Activated CD8-positive, alpha-beta memory T cell treated with anti-CD3 and anti-CD28 coated beads, Interleukin-2, amount 50 U/mL, for 24 hours (primary cell): ENCODE results near the gene SPACA4.

Source experiments
- DNase-seq: peaks from one replicate; pipeline ENCODE4 v3.0.0-alpha.2; 2020; ENCODE audit errors: extremely low read depth

Gene SPACA4

DNA sequence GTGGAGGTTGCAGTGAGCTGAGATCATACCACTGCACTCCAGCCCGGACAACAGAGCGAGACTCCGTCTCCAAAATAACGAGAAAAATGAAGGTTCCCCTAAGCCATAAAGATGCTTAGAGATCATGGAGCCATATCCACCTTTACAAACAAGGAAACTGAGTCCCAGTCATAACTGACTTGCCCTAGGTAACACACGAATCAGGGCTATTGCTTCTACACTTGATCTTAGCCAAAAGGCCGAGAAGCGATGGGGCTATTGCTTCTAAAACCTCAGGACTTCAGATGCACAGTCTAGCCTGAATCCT lies 27.4 kb downstream of the SPACA4 start:
- no peak for DNase-seq

GRCh38 chr19:48634424-48635262 lies 28.1 kb downstream of the SPACA4 start:
- DNase-seq = peak; percentile 83

- no peak for DNase-seq
Observed at GRCh38 chr19:48635263-48635965, 28.9 kb downstream of the SPACA4 start.

DNA sequence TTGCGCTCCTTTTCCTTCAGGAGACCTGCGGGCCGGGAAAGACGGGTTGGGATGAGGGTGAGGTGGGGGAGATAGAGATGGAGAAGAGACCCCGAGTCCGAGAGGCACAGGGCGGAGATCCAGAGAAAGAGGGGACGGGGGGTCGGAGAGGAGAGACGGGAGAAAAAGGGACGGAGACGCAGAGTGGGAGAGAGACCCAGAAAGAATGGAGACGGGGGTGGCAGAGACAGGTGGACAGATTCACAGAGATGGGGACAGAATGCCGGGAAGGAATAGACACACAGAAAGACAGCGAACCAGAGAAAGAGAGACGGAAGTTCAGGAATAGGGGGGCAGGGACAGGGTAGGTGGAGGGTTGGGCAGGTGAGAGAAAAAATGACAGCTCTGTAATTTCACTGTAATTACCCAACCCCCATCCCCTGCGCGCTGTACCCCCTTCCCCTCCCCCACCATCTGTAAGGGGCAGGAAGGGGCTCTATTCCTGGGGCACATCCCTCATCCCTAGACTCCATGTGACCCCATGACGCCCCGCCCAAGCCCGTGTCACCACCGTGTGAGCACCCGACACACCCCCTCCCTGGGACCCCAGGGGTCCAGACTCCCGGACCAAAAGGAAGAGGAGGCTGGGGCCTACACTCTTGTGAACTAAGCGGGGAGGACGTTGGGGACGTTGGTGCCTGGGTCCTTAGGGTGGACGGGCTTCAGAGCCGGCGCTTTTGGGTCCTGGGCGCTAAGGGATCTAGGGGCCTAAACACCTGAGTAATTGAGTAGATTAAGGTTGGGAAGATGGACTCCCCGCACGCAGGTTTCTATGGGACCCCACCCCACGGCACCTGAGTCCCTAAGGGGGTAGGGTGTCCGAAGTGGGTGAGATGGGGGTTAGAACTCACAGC lies 29.7 kb downstream of the SPACA4 start:
- DNase-seq = no peak

DNA sequence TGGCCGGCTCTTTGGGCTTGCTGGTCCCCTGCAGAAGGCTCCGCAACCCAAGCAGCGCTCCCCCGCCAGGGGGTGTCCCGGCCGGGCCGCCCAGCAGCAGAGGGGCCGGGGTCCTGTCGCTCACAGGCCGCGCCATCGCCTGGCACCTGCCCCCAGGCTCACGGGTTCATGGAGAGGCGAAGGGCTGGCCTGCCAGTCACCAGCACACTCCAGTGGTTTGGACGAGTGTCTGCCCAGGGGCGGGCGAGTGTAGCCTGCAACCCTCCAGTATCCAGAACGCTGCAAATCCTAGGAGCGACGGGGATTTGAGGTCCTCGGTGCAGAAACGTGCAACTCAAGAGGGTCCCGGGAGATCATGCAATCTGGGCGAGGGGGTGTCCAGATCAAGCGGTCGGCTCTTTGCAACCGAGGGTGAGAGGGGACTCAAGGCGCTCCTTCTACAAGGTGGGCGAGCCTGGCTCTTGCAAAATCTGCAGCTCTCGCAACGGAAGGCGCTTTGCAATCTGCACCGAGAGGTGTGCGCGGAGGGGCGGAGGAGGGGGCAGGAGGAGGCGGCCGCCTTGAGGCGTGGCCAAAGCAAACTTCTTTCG lies 30.4 kb downstream of the SPACA4 start, which contains the start of gene DBP:
DBP (minus strand) TSS at position 521 of the 590 bp plus-strand sequence; CDS start at position 136, 385 bp downstream.
- DNase-seq = no peak

- peak; percentile 100 for DNase-seq
Observed at GRCh38 chr19:48637449-48637947, 31.0 kb downstream of the SPACA4 start.

- DNase-seq = peak; percentile 54
Observed at GRCh38 chr19:48637948-48638830, 31.6 kb downstream of the SPACA4 start.

GRCh38 chr19:48638831-48639381 lies 32.4 kb downstream of the SPACA4 start:
- no peak for DNase-seq

DNA sequence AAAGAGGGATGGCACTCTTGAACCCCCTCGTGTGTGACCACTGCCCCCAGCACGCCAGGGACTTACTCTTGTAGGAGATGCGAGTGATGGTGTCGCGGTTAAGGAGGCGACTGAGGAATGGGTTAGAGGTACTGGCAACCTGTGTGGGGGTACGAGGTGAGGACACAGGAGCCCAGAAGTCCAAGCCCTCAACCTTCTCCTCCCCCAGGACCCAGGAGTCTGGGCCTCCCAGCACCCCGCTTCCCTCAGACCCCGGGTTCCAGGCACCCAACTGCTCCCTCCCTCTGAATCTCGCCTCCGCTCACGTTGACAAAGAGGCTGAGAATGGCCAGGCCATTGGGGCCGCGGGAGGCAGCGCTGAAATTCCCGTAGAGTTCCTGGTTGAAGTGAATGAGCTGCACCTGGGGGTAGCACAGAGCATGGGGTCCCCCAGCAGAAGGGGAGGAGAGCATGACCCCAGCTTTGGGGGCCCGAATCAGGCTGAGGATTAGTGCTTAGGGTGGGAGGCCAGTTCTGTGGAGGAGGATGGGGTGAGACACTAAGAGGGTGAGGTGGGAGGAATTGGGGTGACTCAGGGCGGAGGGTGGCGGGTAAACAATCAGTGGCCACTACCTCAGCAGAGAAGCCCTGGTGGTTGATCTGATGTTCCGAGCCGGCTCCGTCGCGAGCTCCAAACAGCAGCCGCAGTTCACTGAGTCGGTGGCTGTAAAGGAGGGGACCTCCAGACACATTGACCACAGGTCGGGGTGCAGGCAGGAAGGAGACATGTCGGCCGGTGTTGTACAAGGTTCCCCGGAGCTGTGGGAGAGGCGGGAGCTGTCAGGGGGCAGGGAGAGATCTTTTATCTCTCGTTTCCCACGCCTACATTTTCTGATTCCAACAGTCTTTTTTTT lies 33.2 kb downstream of the SPACA4 start:
- no peak for DNase-seq

- DNase-seq = no peak
Observed at GRCh38 chr19:48641850-48642249, 35.3 kb downstream of the SPACA4 start.

DNA sequence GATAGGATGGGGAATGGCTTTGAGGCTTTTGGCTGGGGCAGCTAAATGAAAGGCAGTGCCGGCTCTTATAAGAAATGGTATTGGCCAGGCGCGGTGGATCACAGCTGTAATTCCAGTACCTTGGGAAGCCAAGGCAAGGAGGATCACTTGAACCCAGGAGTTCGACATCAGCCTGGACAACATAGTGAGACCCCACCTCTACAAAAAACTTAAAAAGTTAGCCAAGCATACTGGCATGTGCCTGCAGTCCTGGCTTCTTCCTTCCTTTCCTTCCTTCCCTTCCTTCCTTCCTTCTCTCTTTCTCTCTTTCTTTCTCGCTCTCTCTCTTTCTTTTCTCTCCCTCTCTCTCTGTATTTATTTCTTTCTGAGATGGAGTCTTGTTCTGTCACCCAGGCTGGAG lies 36.3 kb downstream of the SPACA4 start:
- no peak for DNase-seq

DNA sequence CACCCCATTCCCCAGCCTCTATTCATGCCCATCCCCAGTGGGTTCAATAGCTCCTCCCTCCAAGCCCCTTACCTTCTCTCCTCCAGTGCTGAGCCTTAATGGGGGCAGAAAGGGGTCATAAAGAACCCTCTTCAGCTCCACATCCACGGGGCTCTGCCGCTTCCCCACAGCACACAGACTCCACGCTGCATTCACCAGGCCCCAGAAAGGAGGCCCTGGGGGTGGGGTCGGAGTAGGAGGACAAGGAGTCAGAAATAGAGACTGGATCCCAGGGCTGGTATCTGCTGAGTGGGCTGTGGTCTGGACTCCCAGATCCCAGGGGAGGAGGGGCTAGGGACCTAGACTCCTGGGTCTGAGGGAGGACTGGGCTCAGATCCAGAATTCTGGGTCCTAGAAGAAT lies 37.8 kb downstream of the SPACA4 start:
- DNase-seq = no peak

DNA sequence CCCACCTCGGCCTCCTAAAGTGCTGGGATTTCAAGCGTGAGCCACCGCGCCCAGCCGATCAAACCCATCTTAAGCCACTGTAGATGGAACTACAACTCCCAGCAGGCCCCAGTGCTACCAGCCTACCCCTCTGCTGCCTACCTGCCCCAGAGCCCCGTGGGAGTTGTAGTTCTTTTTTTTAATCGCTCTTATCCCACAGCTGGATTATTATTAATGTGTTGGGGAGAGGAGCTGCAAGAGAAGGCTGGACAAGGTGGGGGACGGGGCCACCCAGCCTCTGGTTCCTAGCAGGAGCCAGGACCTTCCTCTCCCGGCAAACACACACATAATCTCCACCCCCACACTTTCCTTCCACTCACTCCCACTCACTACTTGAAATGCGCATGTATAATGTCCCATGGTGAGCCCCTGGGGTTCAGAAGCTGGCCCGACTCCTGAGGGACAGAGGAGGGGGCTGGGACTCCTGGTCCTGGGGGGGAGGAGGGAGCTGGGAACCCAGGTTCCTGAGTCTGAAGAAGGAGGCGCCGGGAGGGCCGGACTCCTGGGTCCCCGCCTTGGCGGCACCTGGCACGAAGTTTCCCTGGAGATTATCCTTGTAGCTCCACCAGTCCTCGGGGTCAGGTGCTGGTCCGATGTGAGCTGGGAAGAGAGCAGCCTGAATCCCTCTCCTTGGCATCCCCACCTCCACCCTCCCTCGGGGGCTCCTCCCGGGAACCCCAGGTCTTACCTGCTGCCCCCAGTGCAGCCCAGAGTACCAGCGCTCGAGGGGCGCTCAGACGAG lies 38.5 kb downstream of the SPACA4 start:
- DNase-seq = no peak

GRCh38 chr19:48645620-48646000 lies 39.1 kb downstream of the SPACA4 start:
- DNase-seq = no peak

DNA sequence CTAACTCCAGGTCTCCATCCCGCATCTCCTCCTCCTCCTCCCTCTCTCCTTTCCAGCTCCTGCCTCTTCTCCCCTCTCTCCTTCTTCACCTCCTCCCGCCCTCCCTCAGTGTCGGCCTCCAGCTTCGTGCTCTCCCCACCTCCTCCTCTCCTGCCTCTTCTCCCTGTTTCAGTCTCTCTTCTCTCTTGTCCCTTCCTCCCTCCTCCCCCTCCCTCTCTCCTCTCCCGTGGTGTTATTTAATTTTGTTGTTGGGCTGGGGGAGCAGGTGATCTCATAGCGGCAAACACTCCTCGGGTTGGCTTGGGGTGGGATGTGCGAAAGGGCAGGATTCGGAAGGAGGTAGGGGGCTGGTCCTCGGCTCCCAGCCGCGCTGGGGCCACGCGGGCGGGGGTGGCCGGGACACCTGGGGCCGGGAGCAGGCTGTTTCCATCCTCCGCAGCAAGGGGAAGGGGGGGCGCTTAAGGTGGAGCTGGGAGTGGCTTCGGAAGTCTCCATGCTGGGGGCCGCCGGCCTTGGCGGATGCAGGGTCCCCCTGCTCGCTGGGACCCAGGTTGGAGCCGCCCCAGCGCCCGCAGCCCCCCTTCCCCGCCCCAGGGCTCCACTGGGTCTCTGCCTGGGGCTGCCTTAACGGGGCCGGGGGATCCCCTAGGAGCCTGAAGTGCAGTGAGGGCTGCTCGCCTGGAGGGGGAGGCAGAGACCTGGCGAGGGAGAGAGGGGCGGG lies 39.6 kb downstream of the SPACA4 start, which contains the start of gene CA11:
CA11 (minus strand) TSS at position 187 of the 721 bp plus-strand sequence. CDS start 555 bp downstream, outside the sequence.
- peak; percentile 76 for DNase-seq

GRCh38 chr19:48646722-48647216 lies 40.2 kb downstream of the SPACA4 start:
- no peak for DNase-seq

- DNase-seq = no peak
Observed at GRCh38 chr19:48648134-48648533, 41.6 kb downstream of the SPACA4 start.
